GM19397 (cell line): ENCODE measurements around the gene RAP2A.

Experiments
- ATAC-seq: cut with Tn5 transposase; IDR thresholded peaks from one replicate; pipeline ENCODE4 v1.9.1; 2021; ENCODE audit warnings: mild to moderate bottlenecking, moderate library complexity; ENCODE audit not compliant: unreplicated experiment

Gene RAP2A

DNA sequence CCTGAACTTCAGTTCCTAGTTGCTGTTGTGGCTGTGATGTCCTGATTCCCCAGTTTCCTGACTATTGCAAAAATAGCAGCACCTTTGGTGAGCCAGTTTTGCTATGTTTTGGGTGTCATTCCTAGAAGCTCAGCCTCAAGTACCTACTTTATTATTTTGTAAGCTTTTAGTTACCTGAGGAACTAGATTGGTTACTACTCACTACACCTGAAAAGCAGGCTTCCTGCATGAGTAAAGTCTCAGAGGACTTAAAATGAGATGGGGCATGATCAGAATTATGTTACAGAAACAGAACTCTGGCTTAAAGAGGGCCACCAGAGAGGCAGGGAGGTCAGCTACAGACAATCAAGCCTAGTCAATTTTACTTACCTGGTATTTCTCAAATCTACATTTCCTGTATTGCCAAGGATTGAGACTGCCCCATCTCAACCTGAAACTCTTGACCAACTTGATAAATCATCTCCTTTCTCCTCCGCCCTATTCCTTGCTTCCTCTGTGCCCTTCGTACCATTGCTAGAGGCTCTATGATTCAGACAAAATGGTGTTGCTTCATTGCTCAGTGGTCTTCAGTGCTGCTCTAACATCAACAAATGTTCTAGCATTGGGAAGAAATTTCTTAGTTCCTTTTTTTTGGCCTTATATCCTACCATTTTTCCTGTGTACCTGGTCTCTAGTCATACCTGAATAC, 58.9 kb downstream of the RAP2A start:
- no peak for ATAC-seq

DNA sequence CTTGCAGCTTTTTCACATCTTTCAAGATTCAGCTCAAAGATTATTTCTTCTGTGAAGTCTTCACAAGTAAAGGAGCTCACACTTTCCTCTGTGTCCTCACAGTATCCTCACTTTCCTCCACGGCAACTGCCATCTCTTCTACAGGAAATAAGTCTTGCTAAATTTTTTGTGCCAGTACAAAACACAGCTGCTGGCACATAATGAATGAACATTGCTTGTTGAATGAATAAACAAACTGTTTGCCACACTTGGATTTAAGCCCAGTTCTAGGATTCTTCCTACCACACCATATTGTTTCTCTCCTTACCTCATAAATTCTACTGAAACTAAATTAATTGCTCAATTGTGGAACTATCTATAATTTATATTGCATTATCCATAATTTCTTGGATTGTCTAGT, 59.5 kb downstream of the RAP2A start:
- ATAC-seq: no peak

DNA sequence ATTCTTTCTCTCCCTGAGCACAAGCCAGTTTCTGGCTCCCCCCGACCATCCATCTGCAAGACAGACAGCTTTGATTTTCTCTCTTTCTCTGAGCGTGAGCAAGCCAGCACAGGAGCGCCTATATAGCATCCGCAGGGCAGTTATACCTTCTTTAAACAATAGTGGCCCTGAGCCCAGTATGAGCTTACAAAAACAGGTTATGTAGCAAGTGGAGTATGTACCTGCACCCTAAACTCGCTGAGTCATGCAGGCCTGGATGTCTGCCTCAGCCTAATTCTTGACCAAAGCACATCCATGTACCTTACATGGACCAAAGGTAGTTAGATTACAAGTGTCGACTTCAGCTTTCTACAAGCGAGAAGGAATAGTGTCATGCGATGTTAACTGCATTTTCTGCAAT, 61.7 kb downstream of the RAP2A start:
- ATAC-seq: no peak

DNA sequence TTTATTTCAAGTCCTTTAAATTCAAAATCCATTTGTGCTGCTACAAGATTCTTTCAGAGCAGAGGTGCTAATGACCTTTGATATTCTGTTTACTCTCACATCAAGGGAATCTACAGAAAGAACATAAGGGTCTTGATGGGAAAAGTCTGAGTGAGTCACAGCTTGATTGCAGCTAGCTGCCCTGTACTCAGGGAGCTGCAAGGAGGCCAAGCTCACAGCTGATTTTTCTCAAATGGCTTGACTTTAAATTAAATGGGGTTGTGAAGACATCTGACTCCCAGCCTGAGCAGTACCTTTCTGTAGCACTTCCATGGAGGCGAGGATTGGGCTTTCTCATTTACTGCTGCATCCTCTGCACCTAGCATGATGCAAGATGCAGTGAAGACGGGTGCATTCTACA, 62.5 kb downstream of the RAP2A start:
- ATAC-seq: no peak

DNA sequence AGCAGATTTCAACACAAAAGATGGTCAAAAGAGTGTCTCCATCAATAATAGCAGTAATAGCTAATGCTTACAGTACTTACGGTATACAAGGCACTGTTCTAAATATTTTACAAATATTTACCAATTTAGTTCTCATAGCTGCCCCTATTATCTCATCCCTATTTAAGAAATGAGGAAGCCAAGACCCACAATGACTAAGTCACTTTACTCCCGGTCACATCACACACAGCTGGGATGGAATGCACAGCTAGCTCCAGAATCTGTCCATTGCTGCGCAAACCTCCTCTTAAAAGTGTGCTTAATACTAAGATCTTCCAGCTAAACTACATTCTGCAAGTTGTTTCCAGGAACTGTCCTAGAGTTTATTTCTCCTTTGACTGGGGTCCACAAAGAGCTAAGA, 63.4 kb downstream of the RAP2A start:
- no peak for ATAC-seq

DNA sequence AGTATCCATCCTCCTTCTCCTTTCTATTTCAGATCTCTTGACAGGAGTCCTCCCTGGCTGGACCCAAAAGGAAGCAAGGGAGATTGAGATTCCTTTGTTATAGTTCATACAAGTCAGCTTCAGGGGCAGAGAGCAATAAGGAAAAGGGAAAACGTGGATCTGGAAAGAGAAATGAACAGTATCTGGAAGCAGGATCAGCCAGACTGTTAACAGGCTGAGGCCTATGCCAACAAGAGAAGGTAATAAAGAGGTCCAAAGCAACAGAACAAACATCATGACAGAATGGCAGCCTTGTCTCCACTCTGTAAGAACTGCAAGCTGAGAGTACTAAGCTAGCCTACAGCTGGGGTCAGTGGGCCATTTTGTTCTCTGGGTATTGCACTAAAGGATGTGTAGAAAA, 64.5 kb downstream of the RAP2A start:
- no peak for ATAC-seq

DNA sequence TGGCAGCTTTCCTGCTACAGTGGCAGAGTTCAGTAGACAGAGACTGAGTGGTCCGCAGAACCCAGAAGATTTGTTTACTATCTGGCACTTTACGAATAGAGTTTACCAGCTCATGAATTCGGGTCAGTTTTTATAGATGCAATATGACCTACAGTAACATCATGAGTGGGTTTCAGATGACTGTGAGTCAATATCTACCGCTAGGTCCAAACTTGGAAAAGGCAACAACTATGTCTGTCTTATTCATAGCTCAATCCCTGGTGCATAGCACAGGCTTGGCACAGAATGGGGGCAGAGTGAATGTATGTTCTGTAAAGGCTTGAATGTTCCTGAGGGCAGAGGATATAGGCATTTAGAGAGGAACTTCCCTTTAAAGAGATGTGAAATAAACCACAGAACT, 65.2 kb downstream of the RAP2A start:
- no peak for ATAC-seq

DNA sequence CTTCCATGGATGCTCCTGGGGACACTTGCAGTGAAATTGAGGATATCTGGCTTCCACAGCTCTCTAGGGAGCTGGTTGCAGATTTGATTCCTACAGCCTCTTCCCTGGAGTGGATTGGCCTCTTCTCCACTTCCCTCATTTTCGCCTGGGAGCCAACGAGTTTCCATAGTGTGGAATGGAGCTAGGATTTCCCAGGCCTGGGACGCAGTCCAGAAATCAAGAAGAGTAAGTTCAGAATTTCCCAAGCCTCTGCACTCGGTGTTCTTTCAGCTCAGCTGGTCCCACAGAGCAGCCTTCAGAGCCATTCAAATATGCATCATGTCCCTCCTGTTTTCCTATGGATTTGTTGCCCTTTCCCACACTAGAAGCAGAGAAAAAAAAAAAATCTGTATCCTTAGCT, 68.2 kb downstream of the RAP2A start:
- no peak for ATAC-seq

DNA sequence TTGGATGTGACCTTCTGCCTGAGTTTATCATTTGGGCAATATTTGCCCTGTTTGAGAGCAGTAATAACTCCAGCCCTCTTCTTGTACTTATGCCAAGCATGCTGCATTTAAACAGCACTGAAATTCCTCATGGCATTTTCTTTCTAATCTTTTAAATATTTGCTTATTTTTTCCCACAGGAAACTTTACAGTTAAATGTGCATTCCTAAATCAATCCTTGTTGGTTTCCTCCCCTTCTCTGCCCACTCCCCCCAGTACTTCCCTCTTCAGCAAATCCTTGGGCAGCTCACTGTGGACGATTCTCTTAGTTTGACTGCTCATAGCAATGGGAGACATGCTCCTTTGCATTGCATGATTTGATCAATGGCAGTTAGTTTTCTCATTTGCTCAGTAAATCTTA, 68.7 kb downstream of the RAP2A start:
- ATAC-seq: no peak

DNA sequence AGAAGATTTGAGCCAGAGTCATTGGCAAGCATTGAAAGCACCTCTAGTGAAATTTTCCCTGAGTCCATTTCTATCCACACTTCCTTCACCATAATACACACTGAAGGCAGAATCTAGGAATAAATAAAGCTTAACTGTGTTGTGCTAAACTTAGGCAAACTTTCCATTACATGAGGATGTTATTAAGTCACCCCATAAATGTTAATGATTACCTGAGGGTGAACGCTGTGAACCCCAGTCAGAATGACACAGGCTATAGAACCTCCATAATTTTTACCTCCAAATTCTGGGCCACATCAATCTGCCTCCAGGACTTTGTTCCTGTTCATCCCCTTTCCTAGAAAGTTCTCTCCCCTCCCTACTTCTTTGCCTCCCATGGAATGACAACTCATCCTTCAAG, 71.0 kb downstream of the RAP2A start:
- ATAC-seq: no peak

DNA sequence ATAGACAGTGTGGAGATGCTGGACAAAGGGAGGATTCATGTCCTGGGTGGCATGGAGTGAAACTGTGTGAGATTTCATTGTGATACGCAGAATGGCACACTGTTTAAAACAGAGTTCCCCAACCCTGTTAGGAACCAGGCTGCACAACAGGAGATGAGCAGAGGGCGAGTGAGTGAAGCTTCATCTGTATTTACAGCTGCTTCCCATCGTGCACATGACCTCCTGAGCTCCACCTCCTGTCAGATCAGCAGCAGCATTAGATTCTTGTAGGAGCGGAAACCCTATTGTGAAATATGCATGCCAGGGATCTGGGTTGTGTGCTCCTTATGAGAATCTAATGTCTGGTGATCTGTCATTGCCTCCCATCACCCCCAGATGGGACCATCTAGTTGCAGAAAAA, 72.5 kb downstream of the RAP2A start:
- ATAC-seq: no peak

DNA sequence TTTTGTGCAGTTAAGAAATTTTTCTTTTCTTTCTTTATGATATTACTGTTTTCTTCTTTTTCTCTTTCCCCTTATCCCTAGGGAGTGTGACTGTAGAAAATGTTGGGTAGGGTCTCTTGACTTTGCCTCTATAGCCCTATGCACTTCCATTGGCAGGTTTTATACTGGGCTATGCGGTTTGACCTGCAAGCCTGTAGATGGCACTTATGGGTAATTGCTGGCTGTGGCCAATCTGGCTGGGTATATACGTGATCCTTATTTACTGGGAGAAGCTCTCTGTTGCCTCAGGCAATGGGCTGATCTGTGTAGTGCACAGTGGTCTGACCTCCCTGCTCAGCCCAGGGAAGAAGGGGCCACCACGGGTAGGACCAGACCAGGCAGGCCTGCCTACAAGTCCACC, 78.8 kb downstream of the RAP2A start:
- no peak for ATAC-seq

DNA sequence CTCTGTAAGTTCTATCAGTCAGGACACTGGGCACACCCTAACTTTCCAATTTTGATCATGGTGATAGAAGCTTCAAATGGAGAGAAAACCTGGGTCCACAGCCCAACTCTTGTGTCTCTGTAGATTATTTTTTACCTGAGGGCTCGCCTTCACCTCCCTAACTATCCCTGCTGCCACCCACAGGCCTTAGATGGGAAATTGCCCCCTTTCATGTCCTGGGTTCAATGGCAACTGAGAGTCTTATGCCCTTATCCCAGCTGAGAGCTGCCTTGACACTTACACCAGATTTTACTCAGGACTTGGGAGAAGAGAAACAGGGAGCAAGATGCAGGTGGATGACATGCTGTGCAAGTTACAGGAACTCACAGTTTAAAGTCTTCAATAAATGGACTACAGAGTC, 81.7 kb downstream of the RAP2A start:
- no peak for ATAC-seq

DNA sequence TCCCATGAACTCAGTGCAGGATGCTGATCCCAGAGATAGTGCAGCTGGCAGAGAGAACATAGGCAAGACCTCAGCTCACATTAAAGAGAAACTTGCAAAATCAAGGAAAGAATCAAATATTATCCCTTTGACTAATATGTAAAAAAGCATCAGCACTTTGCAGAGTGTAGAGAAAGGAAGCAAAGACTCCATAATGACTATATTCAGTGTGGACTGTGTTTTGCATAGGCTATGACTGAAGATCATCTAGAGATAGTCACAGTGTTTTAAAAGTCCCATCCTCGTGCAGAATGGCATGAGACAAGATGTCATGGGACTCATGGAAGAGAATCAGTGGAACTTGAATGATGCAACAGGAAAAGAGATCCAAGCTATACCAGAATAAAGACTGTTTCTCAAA, 84.0 kb downstream of the RAP2A start:
- no peak for ATAC-seq
